SU-DHL-6 (cell line): ENCODE results near the gene SPIN2B.
"Not testable (repeated sequence)": the region's sequence is repeated elsewhere in the genome, so short reads cannot be mapped to it uniquely, and the experiment has no call there.

Experiments
- H2AFZ ChIP-seq: fragments of 200-600 bp; sonication (generic); 2 replicates; pipeline ENCODE4 v1.6.1; 2014; ENCODE audit warnings: low read depth, mild to moderate bottlenecking, moderate library complexity, mixed read lengths, antibody characterized with exemption, low read length; ENCODE audit not compliant: severe bottlenecking
- H3F3A ChIP-seq: fragments of 200-600 bp; shearing (Covaris generic); 2 replicates; pipeline ENCODE4 v1.6.0; 2016; ENCODE audit warnings: antibody characterized with exemption, mild to moderate bottlenecking; ENCODE audit not compliant: insufficient read depth
- H3K27ac ChIP-seq: fragments of 200-600 bp; sonication (generic); 2 replicates; pipeline ENCODE4 v1.5.1; 2016; ENCODE audit warnings: low read depth, mild to moderate bottlenecking, low read length, moderate library complexity, mixed read lengths
- H3K27me3 ChIP-seq: fragments of 200-600 bp; sonication (generic), shearing (Covaris generic); 2 replicates; pipeline ENCODE4 v1.6.0; 2014; ENCODE audit warnings: mild to moderate bottlenecking, low read length
- H3K36me3 ChIP-seq: fragments of 200-600 bp; sonication (generic); 2 replicates; pipeline ENCODE4 v1.6.1; 2014; ENCODE audit warnings: mild to moderate bottlenecking, low read length, mixed read lengths
- H3K4me2 ChIP-seq: fragments of 300-600, 200-600 bp; shearing (Covaris generic), sonication (generic); 2 replicates; pipeline ENCODE4 v1.6.0; 2014; ENCODE audit warnings: low read length, low read depth, mild to moderate bottlenecking; ENCODE audit not compliant: poor library complexity, severe bottlenecking
- H3K4me3 ChIP-seq: fragments of 200-600 bp; sonication (generic); 2 replicates; pipeline ENCODE4 v1.5.1; 2014; ENCODE audit warnings: antibody characterized with exemption, low read length, mild to moderate bottlenecking, mixed read lengths; ENCODE audit not compliant: insufficient read depth, poor library complexity, severe bottlenecking
- H3K79me2 ChIP-seq: fragments of 200-600 bp; sonication (generic); 2 replicates; pipeline ENCODE4 v1.6.1; 2014; ENCODE audit warnings: mild to moderate bottlenecking, low read length, moderate library complexity; ENCODE audit not compliant: insufficient read depth
- H3K9ac ChIP-seq: fragments of 200-600 bp; sonication (generic); 2 replicates; pipeline ENCODE4 v1.7.0; 2014; ENCODE audit warnings: mild to moderate bottlenecking, low read length
- H3K9me2 ChIP-seq: fragments of 200-600 bp; sonication (generic); replicated peaks from 2 replicates; pipeline ENCODE4 v1.6.1; 2014; ENCODE audit warnings: low read length; ENCODE audit not compliant: insufficient read depth
- H3K9me3 ChIP-seq: fragments of 200-600 bp; sonication (generic); 2 replicates; pipeline ENCODE4 v1.6.1; 2014; ENCODE audit warnings: low read length, mixed read lengths; ENCODE audit not compliant: insufficient read depth
- H4K20me1 ChIP-seq: fragments of 200-600 bp; sonication (generic); 2 replicates; pipeline ENCODE4 v1.6.1; 2014; ENCODE audit warnings: low read depth, mild to moderate bottlenecking, antibody characterized with exemption, low read length, moderate library complexity, mixed read lengths
- EZH2phosphoT487 ChIP-seq: fragments of 200-600 bp; sonication (generic), shearing (Covaris generic); conservative IDR thresholded peaks from 2 replicates; pipeline ENCODE4 v1.6.1; 2018; ENCODE audit warnings: mild to moderate bottlenecking, antibody characterized with exemption, low read length, moderate library complexity, mixed read lengths
- TF ChIP-seq, protein P1 (sequence below): fragments of 200-600 bp; sonication (generic); IDR thresholded peaks from one replicate; pipeline ENCODE4 v1.5.1; 2017; ENCODE audit warnings: antibody characterized with exemption, mild to moderate bottlenecking, low read length, moderate library complexity; ENCODE audit not compliant: insufficient read depth, poor library complexity, severe bottlenecking

Gene SPIN2B

DNA sequence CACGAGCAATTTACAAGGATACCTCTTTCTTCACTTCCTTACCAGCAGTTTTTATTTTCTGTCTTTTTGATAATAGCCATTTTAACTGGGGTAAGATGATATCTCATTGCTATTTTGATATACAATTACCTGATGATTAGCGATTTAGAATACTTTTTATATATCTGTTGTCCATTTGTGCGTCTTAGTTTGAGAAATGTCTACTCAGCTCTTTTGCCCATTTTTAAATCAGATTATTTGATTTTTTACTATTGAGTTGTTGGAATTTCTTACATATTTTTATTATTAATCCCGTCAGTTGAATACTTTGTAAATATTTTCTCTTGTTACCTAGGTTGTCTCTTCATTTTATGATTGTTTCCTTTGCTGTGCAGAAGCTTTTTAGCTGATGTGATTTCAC is 17.3 kb upstream of the SPIN2B start:
- H3F3A ChIP-seq: no peaks in the 10 kb centered on the region
- H3K9me3 ChIP-seq: no peaks in the 10 kb centered on the region
- no peak overlapping the region for H3K9ac ChIP-seq
- H3K4me3 ChIP-seq: no peak overlapping the region
- H3K4me2 ChIP-seq: no peak overlapping the region
- no peaks in the 10 kb centered on the region for H4K20me1 ChIP-seq
- no peaks in the 10 kb centered on the region for H3K27me3 ChIP-seq
- H3K36me3 ChIP-seq: no peaks in the 10 kb centered on the region
- H3K9me2 ChIP-seq: no peaks in the 10 kb centered on the region
- no peak overlapping the region for H2AFZ ChIP-seq
- no peak for TF ChIP-seq EZH2phosphoT487
- TF ChIP-seq, protein P1, sequence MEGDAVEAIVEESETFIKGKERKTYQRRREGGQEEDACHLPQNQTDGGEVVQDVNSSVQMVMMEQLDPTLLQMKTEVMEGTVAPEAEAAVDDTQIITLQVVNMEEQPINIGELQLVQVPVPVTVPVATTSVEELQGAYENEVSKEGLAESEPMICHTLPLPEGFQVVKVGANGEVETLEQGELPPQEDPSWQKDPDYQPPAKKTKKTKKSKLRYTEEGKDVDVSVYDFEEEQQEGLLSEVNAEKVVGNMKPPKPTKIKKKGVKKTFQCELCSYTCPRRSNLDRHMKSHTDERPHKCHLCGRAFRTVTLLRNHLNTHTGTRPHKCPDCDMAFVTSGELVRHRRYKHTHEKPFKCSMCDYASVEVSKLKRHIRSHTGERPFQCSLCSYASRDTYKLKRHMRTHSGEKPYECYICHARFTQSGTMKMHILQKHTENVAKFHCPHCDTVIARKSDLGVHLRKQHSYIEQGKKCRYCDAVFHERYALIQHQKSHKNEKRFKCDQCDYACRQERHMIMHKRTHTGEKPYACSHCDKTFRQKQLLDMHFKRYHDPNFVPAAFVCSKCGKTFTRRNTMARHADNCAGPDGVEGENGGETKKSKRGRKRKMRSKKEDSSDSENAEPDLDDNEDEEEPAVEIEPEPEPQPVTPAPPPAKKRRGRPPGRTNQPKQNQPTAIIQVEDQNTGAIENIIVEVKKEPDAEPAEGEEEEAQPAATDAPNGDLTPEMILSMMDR: no peak
- H3K79me2 ChIP-seq: no peaks in the 10 kb centered on the region
- H3K27ac ChIP-seq: no peak overlapping the region

DNA sequence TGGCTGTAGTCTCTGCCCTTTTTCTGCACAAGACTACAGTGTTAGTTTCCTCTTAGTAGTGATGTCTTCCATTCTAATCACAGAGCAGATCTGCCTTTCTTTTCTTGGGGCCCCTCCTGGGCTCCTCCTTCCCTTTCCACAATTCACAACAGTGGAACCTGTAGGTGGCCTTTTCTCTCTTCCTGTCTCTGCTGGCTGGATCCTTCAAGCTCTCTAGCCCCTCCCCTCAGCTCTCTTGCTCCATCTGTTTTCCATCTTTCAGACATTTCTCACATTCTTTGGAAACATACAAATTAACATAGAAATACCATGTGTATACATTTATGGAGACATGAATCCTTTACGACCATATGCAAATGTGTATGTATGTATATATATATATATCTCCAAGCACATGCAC is 16.2 kb upstream of the SPIN2B start:
- no peak overlapping the region for H3K4me3 ChIP-seq

DNA sequence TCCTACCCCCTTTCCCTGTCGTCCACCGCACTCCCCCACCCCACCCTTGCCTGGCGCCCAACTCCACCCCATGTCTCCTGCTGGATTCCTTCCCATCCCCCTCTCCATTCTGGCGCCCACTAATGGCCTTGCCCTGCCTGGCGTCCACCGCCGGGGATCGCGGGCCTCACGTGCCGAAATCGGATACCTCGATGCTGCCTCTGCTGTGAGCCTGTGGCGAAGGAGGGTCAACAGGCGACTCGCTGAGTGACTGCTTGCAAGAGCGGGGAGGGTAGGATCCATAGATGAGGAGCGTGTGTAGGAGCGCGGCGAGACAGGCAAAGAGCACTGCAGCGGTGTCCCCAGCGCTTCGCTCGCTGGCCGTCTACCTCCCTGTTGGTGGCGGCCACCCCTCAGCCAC is 15.7 kb upstream of the SPIN2B start, which contains the start of gene SPIN2A:
TSS of gene SPIN2A (minus strand) at position 325 of the 400 bp plus-strand sequence. CDS start 800 bp downstream, outside the sequence.
- not testable (repeated sequence) for H3K27ac ChIP-seq, H3K9me2 ChIP-seq, H3K27me3 ChIP-seq, H3K4me2 ChIP-seq, H3K9ac ChIP-seq, H3K36me3 ChIP-seq, H2AFZ ChIP-seq, H3K79me2 ChIP-seq, H3F3A ChIP-seq, H4K20me1 ChIP-seq, H3K9me3 ChIP-seq, H3K4me3 ChIP-seq

More for the DNA sequence above, 16.2 kb upstream of the SPIN2B start:
- Histone ChIP-seq H3K36me3 (no peaks in the 10 kb centered on the region), H3K9me3 (no peaks in the 10 kb centered on the region), H3K9ac (no peak overlapping the region), H3K9me2 (no peaks in the 10 kb centered on the region), H3K4me2 (no peak overlapping the region), H2AFZ (no peak overlapping the region), H3K27me3 (no peaks in the 10 kb centered on the region), H3K27ac (no peak overlapping the region), H3K79me2 (no peaks in the 10 kb centered on the region), H4K20me1 (no peaks in the 10 kb centered on the region), H3F3A (no peaks in the 10 kb centered on the region)
- TF ChIP-seq, protein P1: no peak
- no peak for TF ChIP-seq EZH2phosphoT487

DNA sequence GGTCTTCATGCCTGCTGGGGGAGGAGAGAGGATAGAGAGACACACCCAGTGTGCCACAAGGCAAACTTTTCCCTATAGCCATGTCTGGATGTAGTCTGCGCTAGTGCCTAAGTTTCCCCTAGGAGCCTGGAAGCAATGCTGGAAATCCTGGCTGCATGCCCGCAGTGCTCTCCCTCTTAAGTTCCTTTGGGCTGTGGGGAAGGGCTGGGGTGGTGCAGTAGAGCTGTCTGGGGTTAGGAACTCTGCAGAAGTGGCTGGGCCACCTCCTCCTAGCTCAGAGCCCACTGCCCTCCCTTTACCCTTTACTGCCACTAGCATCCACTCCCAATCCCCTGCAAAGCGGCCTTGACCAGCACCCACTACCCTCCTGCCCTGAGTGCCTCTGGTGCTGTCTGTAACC is 15.2 kb upstream of the SPIN2B start:
- not testable (repeated sequence) for H3K9ac ChIP-seq, H3K4me2 ChIP-seq, H3K9me2 ChIP-seq, H3K79me2 ChIP-seq, H3F3A ChIP-seq, H4K20me1 ChIP-seq, H3K27ac ChIP-seq, H3K9me3 ChIP-seq, H3K4me3 ChIP-seq, H3K27me3 ChIP-seq, H2AFZ ChIP-seq, H3K36me3 ChIP-seq
